SK-N-MC (cell line): Measurements from ENCODE around the gene TEX19.

Experiments used
- EZH2 ChIP-seq: fragments of 200-600 bp; sonication (generic); IDR thresholded peaks from one replicate; pipeline ENCODE4 v1.6.1; 2017; ENCODE audit warnings: antibody characterized with exemption
- FOXP2 ChIP-seq: optimal IDR thresholded peaks from 2 replicates; pipeline ENCODE3; 2011; ENCODE audit warnings: mild to moderate bottlenecking, moderate library complexity; ENCODE audit not compliant: insufficient read depth; ENCODE audit errors: extremely low read length, control extremely low read depth
- POLR2AphosphoS5 ChIP-seq: IDR thresholded peaks from 2 replicates; pipeline ENCODE4 v1.6.1; 2012; ENCODE audit warnings: mild to moderate bottlenecking, low read depth, low read length, borderline replicate concordance

DNA sequence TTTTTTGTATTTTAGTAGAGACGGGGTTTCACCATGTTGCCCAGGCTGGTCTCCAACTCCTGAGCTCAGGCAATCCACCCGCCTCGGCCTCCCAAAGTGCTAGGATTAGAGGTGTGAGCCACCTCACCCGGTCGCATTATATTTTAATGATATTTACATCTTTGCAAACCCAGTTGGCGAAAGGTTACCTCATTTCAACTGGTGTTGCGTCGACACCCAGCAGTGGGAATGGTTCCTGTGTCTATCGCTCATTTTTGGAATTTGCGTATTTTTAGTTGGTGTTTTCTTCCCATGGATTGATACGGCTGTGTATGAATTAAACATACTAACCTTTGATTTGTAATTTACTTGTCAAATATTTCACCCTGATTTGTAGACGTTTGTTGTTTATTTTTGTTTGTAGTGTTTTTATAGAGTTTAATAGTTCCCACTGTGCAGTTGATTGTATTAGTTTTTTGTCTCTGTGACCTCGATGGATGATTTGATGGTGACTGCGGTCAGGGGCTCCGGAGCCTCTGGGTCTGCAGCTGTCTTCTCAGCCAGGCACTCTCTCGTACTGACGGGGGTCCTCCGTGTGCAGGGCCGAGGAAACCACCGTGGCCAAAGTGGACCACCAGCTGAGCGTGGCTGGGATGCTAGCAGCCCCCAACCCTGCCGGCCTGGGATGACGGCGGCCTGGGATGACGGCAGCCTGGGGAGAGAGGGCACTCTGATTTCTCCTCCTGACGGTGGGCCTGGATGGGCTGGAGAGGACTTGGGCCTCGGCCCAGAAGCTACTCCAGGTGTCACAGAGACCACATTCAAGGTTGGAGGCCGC lies 45.6 kb upstream of the TEX19 start:
- TF ChIP-seq FOXP2 (no peak), EZH2 (no peak), POLR2AphosphoS5 (no peak)
